ENCODE results near the gene SLC25A39.

SLC25A39 gene

GRCh38 chr17:44312396-44313104 lies 12.1 kb downstream of the SLC25A39 start:
- no peak for DNase-seq (ENCODE audit: low read depth)

GRCh38 chr17:44311562-44312181 lies 13.0 kb downstream of the SLC25A39 start:
- no peak for DNase-seq (ENCODE audit: low read depth)

GRCh38 chr17:44310609-44311376 lies 13.8 kb downstream of the SLC25A39 start:
- DNase-seq (ENCODE audit: low read depth) = no peak

GRCh38 chr17:44310188-44310587 lies 14.4 kb downstream of the SLC25A39 start:
- no peak for DNase-seq (ENCODE audit: low read depth)

- no peak for DNase-seq (ENCODE audit: low read depth)
Observed at GRCh38 chr17:44309472-44309871, 15.2 kb downstream of the SLC25A39 start.

- DNase-seq (ENCODE audit: low read depth) = no peak
Observed at GRCh38 chr17:44308865-44309264, 15.8 kb downstream of the SLC25A39 start.

- peak; percentile 84 for DNase-seq (ENCODE audit: low read depth)
Observed at GRCh38 chr17:44308320-44308818, 16.3 kb downstream of the SLC25A39 start, which contains the start of gene RUNDC3A. TSS of gene RUNDC3A (plus strand) at chr17:44308601. CDS start at chr17:44308833, 232 bp downstream.

- DNase-seq (ENCODE audit: low read depth) = peak; percentile 75
Observed at GRCh38 chr17:44307387-44308186, 17.0 kb downstream of the SLC25A39 start.

- DNase-seq (ENCODE audit: low read depth) = no peak
Observed at GRCh38 chr17:44304651-44305050, 20.0 kb downstream of the SLC25A39 start.

- no peak for DNase-seq (ENCODE audit: low read depth)
Observed at GRCh38 chr17:44297975-44298374, 26.6 kb downstream of the SLC25A39 start.

GRCh38 chr17:44293509-44294226 lies 31.0 kb downstream of the SLC25A39 start:
- DNase-seq (ENCODE audit: low read depth) = no peak

GRCh38 chr17:44287651-44288050 lies 37.0 kb downstream of the SLC25A39 start:
- DNase-seq (ENCODE audit: low read depth) = no peak

GRCh38 chr17:44284024-44284400 lies 40.6 kb downstream of the SLC25A39 start:
- DNase-seq (ENCODE audit: low read depth) = no peak

GRCh38 chr17:44283344-44284023 lies 41.1 kb downstream of the SLC25A39 start:
- no peak for DNase-seq (ENCODE audit: low read depth)

- DNase-seq (ENCODE audit: low read depth) = no peak
Observed at GRCh38 chr17:44282264-44282663, 42.4 kb downstream of the SLC25A39 start.

GRCh38 chr17:44281570-44281969 lies 43.1 kb downstream of the SLC25A39 start:
- no peak for DNase-seq (ENCODE audit: low read depth)

GRCh38 chr17:44280392-44280937 lies 44.2 kb downstream of the SLC25A39 start:
- no peak for DNase-seq (ENCODE audit: low read depth)

- DNase-seq (ENCODE audit: low read depth) = peak; percentile 94
Observed at GRCh38 chr17:44279666-44280391, 44.8 kb downstream of the SLC25A39 start.

GRCh38 chr17:44279346-44279665 lies 45.3 kb downstream of the SLC25A39 start:
- no peak for DNase-seq (ENCODE audit: low read depth)

- peak; percentile 9 for DNase-seq (ENCODE audit: low read depth)
Observed at GRCh38 chr17:44277976-44278375, 46.6 kb downstream of the SLC25A39 start.

All from amniotic epithelial cell (primary cell).